HG03103 (cell line): ENCODE data around the gene KCTD1.
A peak's percentile ranks its signal among the peaks of the same experiment; 100 is the strongest.

Source experiments
- ATAC-seq: cut with Tn5 transposase; IDR thresholded peaks from one replicate; pipeline ENCODE4 v1.9.1; 2021; ENCODE audit warnings: low read depth; ENCODE audit not compliant: unreplicated experiment

Gene KCTD1

GRCh38 chr18:26435415-26436095, 112.8 kb downstream of the KCTD1 start:
- ATAC-seq: no peak

DNA sequence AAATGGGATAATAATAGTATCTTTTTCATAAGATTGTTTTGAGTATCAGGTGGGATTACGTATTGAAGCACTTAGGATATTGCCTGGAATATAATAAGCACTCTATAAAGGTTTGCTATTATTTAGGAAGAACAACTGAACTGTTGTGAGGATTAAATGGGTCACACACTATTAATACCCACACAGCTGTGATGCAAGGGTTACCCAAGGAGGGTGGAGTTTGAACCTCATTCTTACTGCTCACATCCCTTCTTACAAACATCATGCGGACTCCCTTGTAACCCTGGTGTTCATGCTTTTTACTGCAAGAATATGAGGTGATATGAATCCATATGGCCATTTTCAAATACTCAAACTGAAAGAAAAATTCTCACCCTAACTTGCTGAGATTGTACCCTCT, 113.5 kb downstream of the KCTD1 start:
- no peak for ATAC-seq

GRCh38 chr18:26432651-26433424, 115.5 kb downstream of the KCTD1 start:
- no peak for ATAC-seq

DNA sequence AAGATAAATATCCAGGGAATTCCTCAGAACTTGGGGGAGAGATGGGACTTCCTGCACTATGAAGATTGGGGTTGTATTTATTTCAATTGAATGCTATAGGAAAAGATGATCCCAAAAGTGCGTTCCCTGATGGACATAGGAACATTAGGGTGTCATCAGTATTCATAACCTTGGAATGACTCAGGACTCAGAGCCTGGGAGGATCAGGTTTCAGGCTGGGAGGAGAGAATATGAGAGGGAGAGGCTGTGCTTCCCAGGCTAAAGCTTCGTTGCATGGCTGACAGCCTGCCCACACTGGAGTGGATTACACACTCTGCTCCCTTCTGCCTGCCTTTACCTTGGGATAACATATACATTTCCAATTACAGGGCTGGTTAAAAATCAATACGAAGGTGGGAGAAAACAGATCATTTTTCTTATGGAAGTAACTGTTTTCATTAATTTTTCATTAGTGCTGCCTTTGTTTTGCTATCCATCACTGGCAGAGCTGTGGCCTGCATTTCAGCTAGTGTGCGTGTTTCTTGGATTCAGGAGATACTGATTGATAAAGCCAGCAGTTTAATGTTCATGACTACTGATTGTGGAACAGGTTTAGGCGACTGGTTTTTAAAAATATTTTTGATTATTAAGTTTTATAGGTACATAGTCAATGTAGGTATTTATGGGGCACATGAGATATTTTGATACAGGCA, 118.7 kb downstream of the KCTD1 start:
- ATAC-seq: no peak

- no peak for ATAC-seq
These were observed 123.2 kb downstream of the KCTD1 start for GRCh38 chr18:26425148-26425531.

DNA sequence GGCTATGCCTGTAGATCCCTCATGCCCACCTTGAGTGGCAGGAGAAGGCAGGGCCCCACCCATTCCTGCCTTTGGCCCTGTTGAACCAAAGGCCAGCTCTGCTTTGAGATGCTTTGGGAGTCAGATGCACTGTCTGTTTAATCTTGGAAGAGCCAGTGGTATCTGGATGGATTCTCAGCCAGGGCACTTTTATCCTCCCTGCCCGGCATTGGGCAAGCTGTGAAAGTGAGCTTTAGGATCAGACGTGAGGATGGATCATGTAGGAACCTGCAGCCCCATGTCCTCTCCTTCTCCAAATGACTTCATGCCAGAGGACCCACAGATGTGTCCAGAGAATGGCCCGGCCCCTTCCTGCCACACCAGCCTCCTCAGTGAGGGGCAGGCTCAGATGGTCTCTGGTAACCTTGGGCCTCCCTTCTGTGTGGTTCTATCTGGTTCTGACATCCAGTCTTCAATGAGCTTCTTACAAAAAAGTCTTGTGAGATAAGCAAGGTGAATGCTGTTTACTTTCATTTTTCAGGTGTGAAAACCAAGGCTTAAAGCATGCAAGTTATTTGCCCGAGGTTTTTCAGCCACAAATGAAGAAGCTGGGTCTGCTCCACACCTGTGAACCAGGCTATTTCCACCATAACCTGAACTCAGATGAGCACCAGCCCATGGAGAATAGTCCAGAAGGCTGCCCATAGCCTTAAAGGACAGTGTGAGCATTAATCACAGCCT, 123.8 kb downstream of the KCTD1 start:
- ATAC-seq: no peak

DNA sequence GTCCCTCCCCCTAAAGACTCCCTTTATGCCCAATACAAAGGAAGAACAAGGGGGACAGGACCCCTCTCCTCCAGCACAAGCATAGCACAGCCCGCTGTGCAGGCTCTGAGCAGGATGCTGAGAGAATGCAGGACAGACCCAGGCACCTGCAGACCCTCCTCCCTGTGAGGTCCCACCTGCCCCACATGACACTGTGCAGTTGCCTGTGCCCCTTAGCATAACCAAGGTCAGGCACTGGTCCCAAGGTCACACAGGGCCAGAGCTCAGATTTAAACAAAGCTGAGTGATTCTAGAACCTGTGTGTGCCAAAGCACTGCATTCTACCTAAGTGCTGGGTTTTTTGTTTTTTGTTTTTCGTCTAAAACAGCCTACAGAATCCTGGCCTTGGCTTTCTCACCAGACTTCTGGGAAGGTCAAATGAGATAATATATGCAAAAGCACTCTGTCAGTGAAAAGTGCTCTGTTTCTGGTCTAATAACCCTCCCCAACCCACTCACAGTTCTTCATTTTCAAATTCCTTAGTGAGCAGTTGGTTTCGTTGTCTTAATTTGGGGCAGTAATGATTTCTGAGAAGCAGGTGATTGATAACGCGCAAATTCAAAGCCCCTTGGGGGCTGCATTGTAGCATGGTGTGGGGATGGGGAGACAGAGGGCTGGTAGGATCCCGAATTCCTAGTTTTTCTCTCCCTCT, 125.7 kb downstream of the KCTD1 start:
- ATAC-seq: peak; percentile 81

GRCh38 chr18:26421931-26422330, 126.4 kb downstream of the KCTD1 start:
- ATAC-seq: no peak

GRCh38 chr18:26421503-26421902, 126.8 kb downstream of the KCTD1 start:
- no peak for ATAC-seq

DNA sequence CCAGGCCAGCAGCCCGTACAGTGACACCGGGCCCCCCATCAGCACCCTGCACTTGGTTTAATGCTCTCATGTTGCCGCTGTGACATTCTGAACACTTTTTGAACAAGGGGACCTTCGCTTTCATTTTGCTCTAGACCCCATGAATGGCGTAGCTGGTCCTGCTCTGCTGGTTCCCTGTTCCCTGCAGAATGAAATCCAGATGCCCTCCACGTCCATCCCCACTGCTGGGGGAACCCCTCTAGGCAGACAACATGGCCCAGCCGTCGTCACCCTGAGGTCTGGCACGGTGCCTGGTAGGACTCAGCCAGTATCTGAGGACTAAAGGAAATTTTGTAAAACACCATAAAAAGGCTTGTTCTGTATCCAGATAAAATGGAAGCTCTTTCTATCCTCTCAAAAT, 128.6 kb downstream of the KCTD1 start:
- no peak for ATAC-seq

- no peak for ATAC-seq
These were observed 130.1 kb downstream of the KCTD1 start for GRCh38 chr18:26418225-26418624.

DNA sequence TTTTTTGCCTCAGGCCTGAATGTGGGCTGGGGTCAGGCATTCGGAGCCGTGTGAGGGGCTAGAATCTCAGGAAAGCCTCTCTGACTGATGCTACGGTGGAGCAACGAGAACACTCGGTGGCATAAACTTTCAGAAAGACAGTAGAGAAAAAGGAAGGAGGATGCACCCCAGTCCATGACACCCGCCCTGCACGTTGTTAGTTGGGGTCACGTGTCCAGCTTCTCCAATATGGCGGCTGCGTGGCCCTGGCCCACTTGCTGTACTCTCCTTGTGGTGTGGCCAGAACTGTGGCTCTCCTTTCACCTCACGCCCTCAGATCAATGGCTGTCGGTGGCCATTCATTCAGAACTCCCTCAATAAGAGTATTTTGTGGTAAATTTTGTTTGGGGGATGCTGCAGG, 131.2 kb downstream of the KCTD1 start:
- ATAC-seq: no peak

- ATAC-seq: no peak
These were observed 131.7 kb downstream of the KCTD1 start for GRCh38 chr18:26416652-26417150.

GRCh38 chr18:26415631-26416030, 132.7 kb downstream of the KCTD1 start:
- ATAC-seq: no peak

DNA sequence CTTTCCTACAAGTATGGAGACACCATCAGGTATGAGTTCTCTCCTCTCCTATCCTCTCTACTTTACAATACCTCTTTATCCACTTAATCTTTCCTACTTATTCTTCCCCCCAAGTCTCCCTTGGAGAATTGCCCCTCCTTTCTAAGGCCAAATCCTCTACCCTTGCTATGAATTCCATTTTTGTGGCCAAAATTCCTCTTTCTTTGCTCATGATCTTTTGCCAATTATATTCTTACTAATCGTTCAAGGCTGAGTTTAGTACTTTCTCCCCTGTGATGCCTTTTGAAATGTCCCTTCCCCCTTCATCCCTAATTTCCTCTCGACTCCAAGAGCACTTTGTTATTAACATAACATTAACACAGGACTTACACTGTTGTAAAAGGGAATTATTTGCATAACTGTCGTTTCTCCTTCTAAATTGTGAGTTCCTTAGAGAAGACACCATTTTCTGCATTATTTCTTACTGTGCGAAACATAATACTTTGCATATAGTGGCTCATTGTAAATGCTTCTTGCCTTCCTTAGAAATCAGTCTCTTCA, 133.4 kb downstream of the KCTD1 start:
- no peak for ATAC-seq

- ATAC-seq: no peak
These were observed 139.3 kb downstream of the KCTD1 start for GRCh38 chr18:26409091-26409490.

GRCh38 chr18:26407736-26408601, 140.4 kb downstream of the KCTD1 start:
- ATAC-seq: no peak

- no peak for ATAC-seq
These were observed 141.4 kb downstream of the KCTD1 start for GRCh38 chr18:26406854-26407517.
